Measurements from ENCODE around the gene CNKSR2. TPM values are rescaled to one million over a fixed set of nuclear protein-coding genes. Genes with fewer than 3 reads are reported as not detected.

Gene CNKSR2
- total and polyA plus RNA-seq, 2 experiments from 2014 or later: 1.5 to 10.3 TPM

DNA sequence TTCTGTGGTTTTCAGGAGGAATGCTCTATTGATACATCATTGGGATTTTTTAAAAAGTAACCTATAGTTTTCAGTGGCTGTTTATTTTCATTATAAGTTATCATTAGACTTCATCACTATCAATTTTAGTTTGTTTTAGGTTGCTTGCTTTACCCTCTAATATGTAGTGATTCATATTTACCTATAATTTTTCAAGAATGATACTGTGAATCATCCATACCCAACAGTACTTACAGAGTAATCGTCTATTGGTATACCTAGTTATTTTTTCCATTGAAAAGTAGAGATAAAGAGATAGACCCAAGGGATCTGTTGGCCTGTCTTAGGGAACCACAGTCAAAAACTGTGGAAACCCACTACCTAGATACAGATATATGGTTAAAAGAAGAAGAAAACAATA is 200.6 kb downstream of the CNKSR2 start:
- H2AFZ ChIP-seq: no peak overlapping the region
- no peaks in the 10 kb centered on the region for H3K79me2 ChIP-seq
- H3K36me3 ChIP-seq (replicated peaks; ENCODE audit: insufficient read depth, low read depth): no peaks in the 10 kb centered on the region
- no peaks in the 10 kb centered on the region for H3K9me2 ChIP-seq (replicated peaks; ENCODE audit: insufficient read depth)
- TF ChIP-seq, protein P1, sequence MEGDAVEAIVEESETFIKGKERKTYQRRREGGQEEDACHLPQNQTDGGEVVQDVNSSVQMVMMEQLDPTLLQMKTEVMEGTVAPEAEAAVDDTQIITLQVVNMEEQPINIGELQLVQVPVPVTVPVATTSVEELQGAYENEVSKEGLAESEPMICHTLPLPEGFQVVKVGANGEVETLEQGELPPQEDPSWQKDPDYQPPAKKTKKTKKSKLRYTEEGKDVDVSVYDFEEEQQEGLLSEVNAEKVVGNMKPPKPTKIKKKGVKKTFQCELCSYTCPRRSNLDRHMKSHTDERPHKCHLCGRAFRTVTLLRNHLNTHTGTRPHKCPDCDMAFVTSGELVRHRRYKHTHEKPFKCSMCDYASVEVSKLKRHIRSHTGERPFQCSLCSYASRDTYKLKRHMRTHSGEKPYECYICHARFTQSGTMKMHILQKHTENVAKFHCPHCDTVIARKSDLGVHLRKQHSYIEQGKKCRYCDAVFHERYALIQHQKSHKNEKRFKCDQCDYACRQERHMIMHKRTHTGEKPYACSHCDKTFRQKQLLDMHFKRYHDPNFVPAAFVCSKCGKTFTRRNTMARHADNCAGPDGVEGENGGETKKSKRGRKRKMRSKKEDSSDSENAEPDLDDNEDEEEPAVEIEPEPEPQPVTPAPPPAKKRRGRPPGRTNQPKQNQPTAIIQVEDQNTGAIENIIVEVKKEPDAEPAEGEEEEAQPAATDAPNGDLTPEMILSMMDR (IDR thresholded peaks at IDR 0.05; ENCODE audit: poor library complexity): no peak
- TF ChIP-seq EZH2phosphoT487 (IDR thresholded peaks at IDR 0.05; ENCODE audit: low read depth, severe bottlenecking, unreplicated experiment) (no peak), EZH2 (IDR thresholded peaks at IDR 0.05; ENCODE audit: borderline replicate concordance) (no peak)
- 69% methylated on average over 1 of the region's 1 CpG for WGBS (ENCODE audit: low lambda C conversion rate, missing lambda C conversion rate)
- H3K4me3 ChIP-seq: no peak overlapping the region
- no peak overlapping the region for H3K4me2 ChIP-seq
- no peak for DNase-seq (ENCODE audit: low spot score)
- H3K27ac ChIP-seq: no peak overlapping the region
- no peaks in the 10 kb centered on the region for H3K27me3 ChIP-seq
- no peaks in the 10 kb centered on the region for H4K20me1 ChIP-seq (ENCODE audit: insufficient read depth, poor library complexity, severe bottlenecking)
- H3K9me3 ChIP-seq (ENCODE audit: low read depth): no peaks in the 10 kb centered on the region
- H3K4me1 ChIP-seq (ENCODE audit: insufficient read depth): no peaks in the 10 kb centered on the region

DNA sequence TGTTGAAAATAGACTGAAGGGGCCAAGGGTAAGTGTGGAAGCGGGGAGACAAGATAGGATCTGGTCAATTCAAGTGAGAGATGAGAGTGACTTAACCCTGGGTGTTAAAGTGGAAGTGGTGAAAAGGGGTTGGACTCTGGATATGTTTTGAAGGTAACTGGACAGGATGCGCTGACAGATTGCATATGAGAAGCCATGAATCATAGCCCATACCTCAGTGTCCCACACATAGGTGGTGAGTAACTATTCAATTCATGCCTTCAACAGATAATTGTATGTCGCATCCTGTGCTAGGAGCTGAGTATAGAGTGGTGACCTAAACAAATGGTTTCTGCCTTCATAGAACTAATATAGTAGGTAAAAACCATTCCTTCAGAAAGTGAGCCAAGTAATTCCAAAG is 207.3 kb downstream of the CNKSR2 start:
- no peak for DNase-seq (ENCODE audit: low spot score)
- Histone ChIP-seq H3K4me2 (no peak overlapping the region), H3K36me3 (replicated peaks; ENCODE audit: insufficient read depth, low read depth) (no peaks in the 10 kb centered on the region), H3K4me3 (no peak overlapping the region), H3K27me3 (no peaks in the 10 kb centered on the region), H2AFZ (no peak overlapping the region), H3K9me2 (replicated peaks; ENCODE audit: insufficient read depth) (no peaks in the 10 kb centered on the region), H4K20me1 (ENCODE audit: insufficient read depth, poor library complexity, severe bottlenecking) (no peaks in the 10 kb centered on the region), H3K9me3 (ENCODE audit: low read depth) (no peaks in the 10 kb centered on the region), H3K27ac (no peak overlapping the region), H3K79me2 (no peaks in the 10 kb centered on the region), H3K4me1 (ENCODE audit: insufficient read depth) (no peaks in the 10 kb centered on the region)
- WGBS (ENCODE audit: low lambda C conversion rate, missing lambda C conversion rate): 74% methylated on average over 3 of the region's 3 CpGs
- TF ChIP-seq, protein P1 (IDR thresholded peaks at IDR 0.05; ENCODE audit: poor library complexity): no peak

DNA sequence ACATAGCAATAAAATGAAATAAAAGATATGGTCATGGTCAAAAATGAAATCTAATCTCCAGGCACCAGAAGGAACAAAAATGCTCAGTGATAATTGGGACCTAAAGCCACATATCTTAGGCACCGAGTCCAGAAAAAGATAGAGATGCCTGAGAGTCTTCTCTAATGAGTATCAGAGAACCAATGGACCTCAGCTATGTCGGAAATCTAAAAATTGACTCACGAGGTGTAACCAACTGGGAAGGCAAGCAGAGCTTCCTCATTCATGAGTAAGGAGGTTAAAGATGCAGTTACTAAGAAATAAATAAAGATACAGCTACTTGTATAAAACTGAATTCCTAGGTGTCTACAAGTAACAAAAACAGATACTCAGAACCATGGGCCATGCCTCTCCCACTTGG is 211.8 kb downstream of the CNKSR2 start:
- Histone ChIP-seq H3K36me3 (replicated peaks; ENCODE audit: insufficient read depth, low read depth) (no peaks in the 10 kb centered on the region), H3K9me2 (replicated peaks; ENCODE audit: insufficient read depth) (no peaks in the 10 kb centered on the region), H3K79me2 (no peaks in the 10 kb centered on the region), H3K27ac (no peak overlapping the region), H3K4me3 (no peak overlapping the region), H3K4me2 (no peak overlapping the region), H4K20me1 (ENCODE audit: insufficient read depth, poor library complexity, severe bottlenecking) (no peaks in the 10 kb centered on the region), H3K27me3 (no peaks in the 10 kb centered on the region), H3K4me1 (ENCODE audit: insufficient read depth) (no peaks in the 10 kb centered on the region), H3K9me3 (ENCODE audit: low read depth) (no peaks in the 10 kb centered on the region), H2AFZ (no peak overlapping the region)
- no peak for TF ChIP-seq EZH2phosphoT487 (IDR thresholded peaks at IDR 0.05; ENCODE audit: low read depth, severe bottlenecking, unreplicated experiment)
- TF ChIP-seq, protein P1 (IDR thresholded peaks at IDR 0.05; ENCODE audit: poor library complexity): no peak
- DNase-seq (ENCODE audit: low spot score): no peak
- 75% methylated on average over 3 of the region's 3 CpGs for WGBS (ENCODE audit: low lambda C conversion rate, missing lambda C conversion rate)

Measured in hepatocyte (in vitro differentiated cells).